ENCODE data around the gene PCDHGA7.
"Not testable (repeated sequence)": the region's sequence is repeated elsewhere in the genome, so short reads cannot be mapped to it uniquely, and the experiment has no call there.

PCDHGA7 gene

GRCh38 chr5:141430332-141431113 lies 48.0 kb downstream of the PCDHGA7 start, which contains the start of gene PCDHGA12:
TSS of gene PCDHGA12 (plus strand) at chr5:141430507. CDS start at chr5:141430760, 253 bp downstream.
- DNase-seq = no peak

GRCh38 chr5:141431286-141431685 lies 48.7 kb downstream of the PCDHGA7 start:
- no peak for DNase-seq

- DNase-seq = not testable (repeated sequence)
Measured at GRCh38 chr5:141432308-141432707, 49.8 kb downstream of the PCDHGA7 start.

GRCh38 chr5:141432726-141433125 lies 50.2 kb downstream of the PCDHGA7 start:
- DNase-seq = not testable (repeated sequence)

GRCh38 chr5:141434006-141434405 lies 51.5 kb downstream of the PCDHGA7 start:
- no peak for DNase-seq

Measured in COR-L47 (cell line).